ENCODE results near the gene FBRSL1.
"Not testable (repeated sequence)": the region's sequence is repeated elsewhere in the genome, so short reads cannot be mapped to it uniquely, and the experiment has no call there.

FBRSL1 gene

GRCh38 chr12:132489602-132490266 is at the start of gene FBRSL1:
Gene FBRSL1 (plus strand): TSS chr12:132490151.
- peak; percentile 71 for DNase-seq

DNA sequence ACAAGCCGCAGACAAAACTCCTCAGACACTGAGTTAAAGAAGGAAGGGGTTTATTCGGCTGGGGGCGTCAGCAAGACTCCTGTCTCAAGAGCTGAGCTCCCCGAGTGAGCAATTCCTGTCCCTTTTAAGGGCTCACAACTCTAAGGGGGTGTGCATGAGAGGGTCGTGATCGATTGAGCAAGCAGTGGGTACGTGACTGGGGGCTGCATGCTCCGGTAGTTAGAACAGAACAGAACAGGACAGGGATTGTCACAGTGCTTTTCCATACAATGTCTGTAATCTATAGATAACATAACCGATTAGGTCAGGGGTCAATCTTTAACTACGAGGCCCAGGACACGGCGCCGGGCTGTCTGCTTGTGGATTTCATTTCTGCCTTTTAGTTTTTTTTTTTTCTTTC is 49.5 kb upstream of the FBRSL1 start:
- DNase-seq, result not testable (repeated sequence)

DNA sequence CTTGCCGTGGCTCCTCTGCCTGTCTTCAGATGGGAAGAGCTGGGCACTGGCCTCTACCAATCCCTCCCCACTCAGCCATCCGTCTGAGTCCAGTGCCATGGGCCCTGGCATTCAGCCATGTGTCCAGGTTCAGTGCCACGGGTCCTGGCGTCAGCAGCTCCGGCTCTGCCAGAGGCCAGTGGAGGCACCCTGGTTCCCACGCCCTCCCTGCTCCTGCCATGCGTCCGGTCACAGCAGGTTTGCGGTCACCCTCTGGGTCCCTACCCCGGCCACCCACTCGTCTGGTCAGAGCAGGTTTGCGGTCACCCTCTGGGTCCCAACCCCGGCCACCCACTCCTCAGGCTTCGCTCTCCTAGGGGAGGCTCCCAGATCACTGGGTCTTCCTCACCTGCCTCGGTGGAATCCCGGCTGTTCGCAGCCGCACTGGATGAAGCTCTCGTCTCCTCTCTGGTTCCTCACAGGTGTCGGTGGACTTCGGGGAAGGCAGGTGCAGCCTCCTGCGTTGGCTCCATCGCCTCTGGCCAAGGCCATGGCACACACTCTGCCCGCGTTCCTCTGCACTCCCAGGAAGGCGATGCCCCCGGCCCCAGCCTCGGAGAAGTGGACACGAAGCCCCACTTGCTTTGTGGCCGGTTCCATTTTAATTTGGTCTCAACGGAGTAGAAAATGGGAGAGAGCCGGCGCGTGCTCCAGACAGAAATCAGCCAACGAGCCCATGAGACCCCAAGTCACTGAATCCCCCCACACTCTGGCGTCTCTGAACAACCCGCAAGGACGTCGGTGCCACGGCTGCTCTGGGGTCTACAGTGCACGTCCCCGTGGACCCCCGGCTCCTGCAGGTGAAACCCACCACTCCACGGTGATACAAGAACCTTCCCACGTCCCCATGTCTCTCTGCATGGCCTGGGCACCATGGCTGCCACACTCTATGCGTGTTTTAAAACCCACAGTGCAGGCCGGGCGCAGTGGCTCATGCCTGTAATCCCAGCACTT is 47.8 kb upstream of the FBRSL1 start:
- no peak for DNase-seq

DNA sequence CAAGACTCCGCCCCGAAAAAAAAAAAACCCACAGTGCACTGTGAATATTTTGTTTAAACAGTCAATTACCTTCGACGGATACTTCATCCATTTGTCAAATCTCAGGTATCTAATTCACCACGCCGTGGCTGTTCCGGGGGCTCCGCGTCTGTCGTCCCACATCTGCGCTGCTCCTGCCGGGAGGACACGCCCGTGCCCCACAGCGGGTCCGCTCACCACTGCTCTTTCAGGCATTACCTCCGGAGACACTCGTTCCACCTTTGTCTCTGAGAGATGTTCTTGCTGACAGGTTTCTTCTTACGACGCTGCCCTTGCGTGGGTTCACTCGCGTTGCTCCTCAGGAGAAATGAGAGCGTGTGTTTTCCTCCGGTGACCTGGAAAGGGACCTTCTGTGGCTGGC is 46.9 kb upstream of the FBRSL1 start:
- no peak for DNase-seq

DNA sequence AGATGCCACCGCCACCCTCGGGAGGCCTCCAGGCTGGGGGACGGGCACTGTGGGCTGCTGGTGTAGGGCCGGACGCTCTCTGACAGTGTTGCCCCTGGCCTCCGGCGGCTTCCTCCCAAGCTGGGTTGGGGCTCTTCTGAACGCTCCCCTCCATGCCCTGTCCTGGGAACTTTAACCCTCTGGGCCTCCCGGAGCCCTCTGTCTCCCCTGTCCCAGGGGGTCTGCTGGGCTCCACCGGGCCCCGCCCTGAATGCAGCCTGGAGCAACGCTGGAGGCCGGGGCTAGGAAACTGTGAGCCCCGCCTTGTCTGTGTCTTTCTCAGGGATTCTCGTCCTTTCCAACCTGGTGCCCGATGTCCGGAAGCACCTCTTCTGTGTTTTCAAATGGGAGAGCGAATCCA is 45.7 kb upstream of the FBRSL1 start:
- no peak for DNase-seq

- DNase-seq, result no peak
These were observed 44.7 kb upstream of the FBRSL1 start for GRCh38 chr12:132444957-132445883.

DNA sequence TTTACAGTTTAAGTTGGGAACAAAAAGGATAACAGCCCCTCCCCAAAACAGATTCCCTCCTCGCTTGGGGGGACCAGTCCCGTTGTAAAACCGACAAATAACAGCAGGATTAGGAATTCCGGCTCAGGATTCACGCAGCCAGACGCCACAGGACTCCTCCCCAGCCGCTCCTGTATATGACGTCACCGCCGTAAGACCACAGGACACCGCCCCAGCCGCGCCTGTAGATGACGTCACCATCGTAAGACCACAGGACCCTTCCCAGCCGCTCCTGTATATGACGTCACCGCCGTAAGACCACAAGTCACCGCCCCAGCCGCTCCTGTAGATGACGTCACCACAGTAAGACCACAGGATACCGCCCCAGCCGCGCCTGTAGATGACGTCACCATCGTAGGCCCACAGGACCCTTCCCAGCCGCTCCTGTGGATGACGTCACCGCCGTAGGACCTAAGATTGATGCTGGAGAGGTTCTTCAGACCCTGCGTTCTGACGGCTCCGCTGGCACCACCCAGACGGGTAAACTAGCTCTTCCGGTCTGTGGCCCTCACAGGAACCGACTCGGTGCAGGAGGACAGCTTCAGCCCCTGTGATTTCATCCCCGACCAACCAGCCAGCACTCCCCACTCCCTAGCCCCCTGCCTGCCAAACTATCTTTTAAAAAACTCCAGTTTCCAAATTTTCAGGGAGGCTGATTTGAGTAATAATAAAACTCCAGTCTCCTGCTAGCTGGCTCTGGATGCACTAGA is 43.9 kb upstream of the FBRSL1 start:
- DNase-seq, result peak; percentile 75

GRCh38 chr12:132446633-132447326 is 43.2 kb upstream of the FBRSL1 start:
- no peak for DNase-seq

- no peak for DNase-seq
These were observed 42.6 kb upstream of the FBRSL1 start for GRCh38 chr12:132447327-132447720.

DNA sequence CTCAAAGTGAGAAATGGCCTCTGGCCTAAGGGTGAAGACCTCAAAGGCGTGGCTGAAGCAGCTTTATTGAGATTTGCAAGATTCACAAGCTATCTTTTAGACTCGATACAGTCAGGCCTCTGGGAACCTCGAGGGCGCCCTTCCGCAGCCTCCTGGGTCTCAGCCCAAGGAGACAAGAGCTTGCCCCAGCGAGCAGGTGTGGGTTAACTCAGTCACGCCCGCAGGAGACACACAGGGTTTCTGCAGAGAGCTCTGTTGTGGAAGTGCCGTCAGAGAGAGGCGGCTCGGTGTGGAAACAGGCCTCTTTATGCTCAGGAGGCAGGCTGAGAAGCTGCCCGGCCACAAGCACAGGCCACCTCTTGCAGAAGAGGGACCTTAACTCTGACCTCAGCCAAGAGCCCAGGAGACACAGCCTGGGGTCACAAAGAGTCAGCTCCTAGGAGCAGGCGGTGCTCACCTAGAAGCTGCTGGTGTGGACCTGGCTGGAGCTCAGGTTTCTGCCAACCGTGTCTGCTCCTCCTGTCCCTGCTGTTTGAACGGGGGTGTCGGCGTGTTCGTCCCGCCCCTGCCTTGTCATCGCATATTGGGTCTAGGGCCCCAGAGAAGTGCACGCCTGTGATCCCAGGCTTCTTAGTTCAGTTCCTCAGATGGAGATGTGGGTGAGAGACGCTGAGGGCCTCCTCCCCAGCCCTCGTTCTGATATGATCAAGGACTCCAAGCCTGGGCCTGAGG is 42.1 kb upstream of the FBRSL1 start:
- DNase-seq, result no peak

GRCh38 chr12:132448463-132448820 is 41.5 kb upstream of the FBRSL1 start:
- DNase-seq, result no peak

- no peak for DNase-seq
These were observed 40.2 kb upstream of the FBRSL1 start for GRCh38 chr12:132449565-132450417.

GRCh38 chr12:132450418-132451171 is 39.4 kb upstream of the FBRSL1 start:
- DNase-seq, result no peak

- DNase-seq, result no peak
These were observed 38.6 kb upstream of the FBRSL1 start for GRCh38 chr12:132451172-132451835.

GRCh38 chr12:132451836-132452195 is 38.1 kb upstream of the FBRSL1 start:
- DNase-seq, result no peak

DNA sequence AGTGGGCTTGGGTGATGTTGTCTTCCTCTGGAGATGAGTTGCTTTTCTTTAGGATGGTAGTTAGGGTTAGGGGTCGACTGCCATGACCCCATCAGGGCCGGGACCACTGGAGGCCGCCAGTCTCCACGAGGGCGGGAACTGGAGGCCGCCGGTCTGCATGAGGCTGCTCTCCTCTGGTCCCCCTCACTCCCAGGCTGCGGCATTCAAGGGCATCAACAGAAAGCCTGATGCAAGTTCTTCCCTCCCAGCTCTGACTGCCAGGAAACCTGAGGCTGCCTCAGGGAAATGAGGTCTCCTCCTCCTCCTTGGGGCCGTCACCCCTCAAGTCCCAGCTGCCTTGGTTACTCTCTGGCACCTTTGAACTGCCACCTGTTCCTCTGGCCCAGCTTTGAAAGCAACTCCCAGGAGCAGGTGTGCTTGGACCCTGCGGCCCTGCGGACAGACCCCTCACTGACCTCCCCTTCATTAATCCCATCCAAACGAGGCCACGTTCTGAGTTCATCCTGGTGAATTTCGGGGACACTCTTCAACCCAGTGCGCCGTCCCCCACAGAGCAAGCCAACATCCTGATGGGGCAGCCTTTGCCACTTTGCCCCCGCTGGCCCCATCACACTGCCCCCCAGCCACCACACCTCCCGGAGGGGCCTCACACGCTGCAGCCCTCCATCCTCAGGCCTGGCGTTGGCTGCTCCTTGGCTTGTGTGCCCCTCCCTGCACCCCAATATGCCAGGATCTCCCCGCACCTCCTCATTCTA is 37.2 kb upstream of the FBRSL1 start:
- no peak for DNase-seq

- no peak for DNase-seq
These were observed 36.4 kb upstream of the FBRSL1 start for GRCh38 chr12:132453361-132454192.
